Measurements from ENCODE around the gene NKD2. TPM values are rescaled to one million over a fixed set of nuclear protein-coding genes. Genes with fewer than 3 reads are reported as not detected.
A peak's percentile ranks its signal among the peaks of the same experiment; 100 is the strongest.

NKD2 gene
- total and polyA plus RNA-seq, 10 donors = 1.4 to 52.3 (median 14.9) TPM

DNA sequence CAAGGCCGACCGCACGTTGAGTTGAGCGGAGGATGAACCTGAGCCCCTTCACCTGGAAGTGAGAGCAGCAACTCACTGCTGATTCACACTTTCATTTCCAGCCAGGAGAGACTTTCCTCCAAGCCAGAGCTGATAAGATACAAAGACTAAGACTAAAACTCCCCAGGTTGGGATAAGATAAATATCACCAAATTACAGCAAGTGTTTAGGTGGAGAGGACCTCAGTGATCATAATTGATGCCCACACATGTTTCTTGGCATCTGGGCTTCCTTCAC lies 6.4 kb upstream of the NKD2 start:
- no peaks in the 10 kb centered on the region for H3K9me3 ChIP-seq
- intact Hi-C loops (cut with DNase I; ENCODE audit: low total_unique reads) = no loop called here
- TF ChIP-seq, protein P1, sequence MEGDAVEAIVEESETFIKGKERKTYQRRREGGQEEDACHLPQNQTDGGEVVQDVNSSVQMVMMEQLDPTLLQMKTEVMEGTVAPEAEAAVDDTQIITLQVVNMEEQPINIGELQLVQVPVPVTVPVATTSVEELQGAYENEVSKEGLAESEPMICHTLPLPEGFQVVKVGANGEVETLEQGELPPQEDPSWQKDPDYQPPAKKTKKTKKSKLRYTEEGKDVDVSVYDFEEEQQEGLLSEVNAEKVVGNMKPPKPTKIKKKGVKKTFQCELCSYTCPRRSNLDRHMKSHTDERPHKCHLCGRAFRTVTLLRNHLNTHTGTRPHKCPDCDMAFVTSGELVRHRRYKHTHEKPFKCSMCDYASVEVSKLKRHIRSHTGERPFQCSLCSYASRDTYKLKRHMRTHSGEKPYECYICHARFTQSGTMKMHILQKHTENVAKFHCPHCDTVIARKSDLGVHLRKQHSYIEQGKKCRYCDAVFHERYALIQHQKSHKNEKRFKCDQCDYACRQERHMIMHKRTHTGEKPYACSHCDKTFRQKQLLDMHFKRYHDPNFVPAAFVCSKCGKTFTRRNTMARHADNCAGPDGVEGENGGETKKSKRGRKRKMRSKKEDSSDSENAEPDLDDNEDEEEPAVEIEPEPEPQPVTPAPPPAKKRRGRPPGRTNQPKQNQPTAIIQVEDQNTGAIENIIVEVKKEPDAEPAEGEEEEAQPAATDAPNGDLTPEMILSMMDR (IDR thresholded peaks at IDR 0.05 in 8 of 11, conservative IDR thresholded peaks at IDR 0.05 in 3 of 11) = no peak

DNA sequence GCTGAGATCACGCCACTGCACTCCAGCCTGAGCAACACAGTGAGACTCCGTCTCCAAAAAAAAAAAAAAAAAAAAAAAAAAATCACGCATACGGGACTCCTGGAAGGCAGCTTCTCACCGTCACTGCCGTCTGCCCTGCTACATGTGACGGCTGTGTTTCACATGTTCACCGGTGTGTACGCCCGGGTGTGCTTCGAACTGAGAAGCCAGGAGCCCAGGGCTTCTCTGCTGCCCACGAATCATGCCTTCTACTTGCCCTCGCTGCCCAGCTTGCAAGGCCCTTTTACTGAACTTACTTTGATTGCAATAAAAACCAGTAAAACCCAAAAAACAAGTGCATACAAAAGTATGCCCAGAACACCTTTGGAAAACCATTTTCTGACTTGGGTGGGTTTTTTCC lies 5.8 kb upstream of the NKD2 start:
- WGBS, 5 donors = 88 to 92% (median 89%) methylated on average over 12 to 13 of the region's 13 CpGs
- Histone ChIP-seq H3K4me1 (peaks cover 8 to 37% (median 21%) of the 10 kb centered on the region in 6 donors), H3K27ac (no peak overlapping the region), H3K9me3 (no peaks in the 10 kb centered on the region), H3K27me3 (replicated peaks in 1 of 7) (peaks cover 0 to 66% (median 25%) of the 10 kb centered on the region in 7 donors), H3K4me3 (no peak overlapping the region), H3K36me3 (no peaks in the 10 kb centered on the region)
- intact Hi-C loops (cut with DNase I; ENCODE audit: low total_unique reads) = no loop called here
- peak; percentile 62 for DNase-seq
- TF ChIP-seq POLR2A (IDR thresholded peaks at IDR 0.05) (no peak), POLR2AphosphoS5 (IDR thresholded peaks at IDR 0.05) (no peak)
- TF ChIP-seq, protein P1 (IDR thresholded peaks at IDR 0.05 in 8 of 11, conservative IDR thresholded peaks at IDR 0.05 in 3 of 11) = no peak

More for the DNA sequence above, 6.4 kb upstream of the NKD2 start:
- DNase-seq = no peak
- 64 to 83% (median 82%) methylated on average over 1 to 4 of the region's 4 CpGs for WGBS, 5 donors
- no peaks in the 10 kb centered on the region for H3K36me3 ChIP-seq
- peaks cover 8 to 40% (median 21%) of the 10 kb centered on the region in 6 donors for H3K4me1 ChIP-seq
- peaks cover 0 to 60% (median 18%) of the 10 kb centered on the region in 7 donors for H3K27me3 ChIP-seq (replicated peaks in 1 of 7)
- H3K4me3 ChIP-seq = no peak overlapping the region
- no peak overlapping the region for H3K27ac ChIP-seq

DNA sequence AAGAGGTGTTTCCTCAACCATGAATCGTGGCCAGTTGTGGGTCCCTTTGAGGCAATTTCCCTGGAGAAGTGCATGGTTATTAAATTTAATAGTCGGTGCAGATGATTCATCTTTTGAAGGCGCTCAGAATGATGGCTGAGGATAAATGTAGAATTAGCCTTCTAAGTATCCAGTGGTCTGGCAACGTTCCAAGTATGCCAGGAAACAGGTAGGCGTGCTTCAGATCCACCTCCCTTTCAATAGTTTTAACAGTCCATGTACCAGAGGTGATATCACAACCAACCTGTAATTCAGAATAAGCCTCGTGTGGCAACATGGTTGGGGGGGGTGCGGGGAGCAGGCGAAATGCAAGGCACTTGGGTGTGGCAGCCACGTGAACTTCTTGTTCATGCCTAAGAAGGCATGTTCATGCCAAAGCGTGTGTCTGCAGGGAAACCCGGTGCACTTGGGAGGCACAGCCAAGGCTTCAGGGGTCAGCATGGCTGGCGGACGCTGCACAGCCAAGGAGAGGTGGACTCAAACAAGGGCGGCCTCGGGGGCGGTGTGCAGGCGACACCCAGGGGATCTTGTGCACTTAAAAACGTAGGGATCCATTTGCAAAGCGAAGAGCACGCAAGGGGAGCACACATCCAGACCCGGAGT lies 5.2 kb upstream of the NKD2 start:
- DNase-seq = peak; percentile 9
- WGBS, 5 donors = 59 to 69% (median 62%) methylated on average over 21 of the region's 21 CpGs
- no peaks in the 10 kb centered on the region for H3K9me3 ChIP-seq
- H3K27ac ChIP-seq = peak overlapping the region in 5 of 8 donors; percentile 72 to 83 (median 75)
- H3K4me3 ChIP-seq = no peak overlapping the region
- no peaks in the 10 kb centered on the region for H3K36me3 ChIP-seq
- intact Hi-C loops (cut with DNase I; ENCODE audit: low total_unique reads) = no loop called here
- H3K4me1 ChIP-seq = peaks cover 8 to 41% (median 24%) of the 10 kb centered on the region in 6 donors
- TF ChIP-seq, protein P1 (IDR thresholded peaks at IDR 0.05 in 8 of 11, conservative IDR thresholded peaks at IDR 0.05 in 3 of 11) = no peak
- TF ChIP-seq POLR2AphosphoS5 (IDR thresholded peaks at IDR 0.05) = no peak
- H3K27me3 ChIP-seq (replicated peaks in 1 of 7) = peaks cover 0 to 72% (median 30%) of the 10 kb centered on the region in 7 donors

DNA sequence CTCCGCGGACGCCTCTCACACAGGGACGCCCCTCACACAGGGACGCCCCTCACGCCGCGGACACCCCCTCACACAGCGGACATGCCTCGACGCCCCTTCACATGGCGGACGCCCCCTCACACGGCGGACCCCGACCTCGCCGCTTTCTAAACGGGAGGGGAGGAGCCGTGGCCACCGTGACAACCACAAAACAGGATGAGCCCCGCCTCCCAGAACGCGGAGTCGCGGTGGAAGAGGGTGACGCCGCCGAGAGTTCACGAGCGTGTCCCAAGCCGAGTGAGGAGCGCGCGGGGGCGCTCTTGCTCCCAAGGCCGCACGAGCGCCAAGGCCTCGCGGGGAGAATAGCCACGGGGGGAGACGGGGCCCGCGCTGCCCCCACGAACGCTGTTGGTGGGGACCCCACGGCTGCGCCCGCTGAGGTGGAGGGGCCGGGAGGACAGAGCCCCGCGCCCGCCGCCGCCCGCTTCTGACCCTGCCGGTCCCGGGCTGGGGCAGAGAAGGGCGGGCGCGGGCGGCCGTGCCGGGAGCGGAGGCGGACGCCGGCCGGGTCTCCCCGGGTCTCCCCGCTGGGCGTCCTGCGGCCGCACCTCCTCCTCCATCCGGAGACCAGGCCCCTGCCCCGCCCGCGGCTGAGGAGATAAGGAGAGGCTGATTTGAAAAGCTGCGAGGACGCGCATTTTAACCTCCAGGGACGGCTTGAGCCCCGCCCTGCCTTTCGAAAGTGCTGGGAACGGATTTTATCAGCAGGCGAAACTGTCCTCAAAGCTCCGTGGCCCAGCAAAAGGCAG lies 3.9 kb upstream of the NKD2 start:
- TF ChIP-seq, protein P1 (IDR thresholded peaks at IDR 0.05 in 8 of 11, conservative IDR thresholded peaks at IDR 0.05 in 3 of 11) = peak in 6 of 11 experiments; percentile 6 to 43 (median 31)
- TF ChIP-seq POLR2A (IDR thresholded peaks at IDR 0.05) = peak in 1 of 3 donors; percentile 10
- peak; percentile 37 to 80 (median 79) for TF ChIP-seq POLR2AphosphoS5 (IDR thresholded peaks at IDR 0.05)
- 0 to 3% (median 2%) methylated on average over 46 to 88 of the region's 88 CpGs for WGBS, 5 donors
- peak overlapping the region in 7 of 8 donors; percentile 26 to 83 (median 75) for H3K27ac ChIP-seq
- H3K27me3 ChIP-seq (replicated peaks in 1 of 7) = peaks cover 0 to 76% (median 41%) of the 10 kb centered on the region in 7 donors
- intact Hi-C loops (cut with DNase I; ENCODE audit: low total_unique reads) = no loop called here
- no peaks in the 10 kb centered on the region for H3K36me3 ChIP-seq
- peaks cover 8 to 52% (median 34%) of the 10 kb centered on the region in 6 donors for H3K4me1 ChIP-seq
- no peaks in the 10 kb centered on the region for H3K9me3 ChIP-seq
- DNase-seq = peak; percentile 86
- H3K4me3 ChIP-seq = peak overlapping the region; percentile 17 to 69 (median 39)
